Natural killer cell (primary cell): ENCODE results near the gene CBS. TPM values are rescaled to one million over a fixed set of nuclear protein-coding genes. Genes with fewer than 3 reads are reported as not detected.
"Not testable (repeated sequence)": the region's sequence is repeated elsewhere in the genome, so short reads cannot be mapped to it uniquely, and the experiment has no call there.

ENCODE experiments used
- ATAC-seq, 3 donors: fragments of 150-1000 bp in 2 of 3; fragments of 200-7000 bp in 1 of 3; cut with Tn5 transposase; 1 replicate in 1 of 3; 2 replicates in 2 of 3; pipeline ENCODE4 v1.10.0; 2021; ENCODE audit warnings: mild to moderate bottlenecking in 2 of 3, moderate library complexity in 2 of 3
- DNase-seq, 2 donors: peaks; one replicate each; pipeline versions ENCODE4 v3.0.0 to v3.0.0-alpha.2; 2013 to 2021; ENCODE audit warnings: mixed read lengths in 1 of 2
- H3K27ac ChIP-seq: one replicate; pipeline ENCODE4 v1.5.1; 2013; ENCODE audit warnings: mild to moderate bottlenecking, low read length
- H3K27me3 ChIP-seq: one replicate; pipeline ENCODE4 v1.6.1; 2013; ENCODE audit warnings: low read length; ENCODE audit not compliant: control insufficient read depth, insufficient read depth
- H3K36me3 ChIP-seq: one replicate; pipeline ENCODE4 v1.6.1; 2013; ENCODE audit warnings: low read length; ENCODE audit not compliant: control insufficient read depth, insufficient read depth
- H3K4me1 ChIP-seq: one replicate; pipeline ENCODE4 v1.6.1; 2013; ENCODE audit warnings: low read length; ENCODE audit not compliant: control insufficient read depth, insufficient read depth
- H3K4me3 ChIP-seq: one replicate; pipeline ENCODE4 v1.5.1; 2013; ENCODE audit warnings: low read length
- H3K9me3 ChIP-seq: one replicate; pipeline ENCODE4 v1.6.1; 2013; ENCODE audit warnings: low read length; ENCODE audit not compliant: control insufficient read depth, insufficient read depth
- H3K27ac Mint-ChIP-seq, 2 donors: one replicate each; pipeline ENCODE4 v1.8.0; 2022; ENCODE audit warnings: mild to moderate bottlenecking in 2 of 2, mixed read lengths in 2 of 2, moderate library complexity in 1 of 2
- H3K27me3 Mint-ChIP-seq, 2 donors: one replicate each; pipeline ENCODE4 v1.8.0; 2022; ENCODE audit warnings: low read depth in 2 of 2, mixed read lengths in 2 of 2
- H3K36me3 Mint-ChIP-seq: one replicate; pipeline ENCODE4 v1.8.0; 2022; ENCODE audit warnings: mixed read lengths
- H3K4me1 Mint-ChIP-seq, 2 donors: one replicate each; pipeline ENCODE4 v1.8.0; 2022; ENCODE audit warnings: mixed read lengths in 2 of 2
- H3K4me3 Mint-ChIP-seq: one replicate; pipeline ENCODE4 v1.8.0; 2022; ENCODE audit warnings: mild to moderate bottlenecking, moderate library complexity, mixed read lengths
- H3K9me3 Mint-ChIP-seq, 2 donors: one replicate each; pipeline ENCODE4 v1.8.0; 2022; ENCODE audit warnings: mixed read lengths in 2 of 2
- WGBS: methylation state at CpG from one replicate; pipeline ENCODE4 v1.1.7; 2013; ENCODE audit warnings: missing lambda C conversion rate; ENCODE audit not compliant: insufficient coverage; 5-methylcytosine and 5-hydroxymethylcytosine counted together
- intact Hi-C: fragments of 100-400 bp; cut with micrococcal nuclease; formaldehyde crosslinking; loops from one replicate; pipeline ENCODE4 v1.14.2; 2022
- total RNA-seq, 4 donors: library from RNA; stranded (reverse); fragments of 120-200 nt in 1 of 4; gene quantifications; one replicate each; pipeline versions ENCODE4 v1.2.3 to v1.2.4, GENCODE V29; 2013 to 2022

The CBS gene
- total RNA-seq, 3 donors from 2014 or later (not counting 1 experiment from before 2014, with no cell fraction given): 0.58 to 0.84 TPM; not detected in 1

DNA sequence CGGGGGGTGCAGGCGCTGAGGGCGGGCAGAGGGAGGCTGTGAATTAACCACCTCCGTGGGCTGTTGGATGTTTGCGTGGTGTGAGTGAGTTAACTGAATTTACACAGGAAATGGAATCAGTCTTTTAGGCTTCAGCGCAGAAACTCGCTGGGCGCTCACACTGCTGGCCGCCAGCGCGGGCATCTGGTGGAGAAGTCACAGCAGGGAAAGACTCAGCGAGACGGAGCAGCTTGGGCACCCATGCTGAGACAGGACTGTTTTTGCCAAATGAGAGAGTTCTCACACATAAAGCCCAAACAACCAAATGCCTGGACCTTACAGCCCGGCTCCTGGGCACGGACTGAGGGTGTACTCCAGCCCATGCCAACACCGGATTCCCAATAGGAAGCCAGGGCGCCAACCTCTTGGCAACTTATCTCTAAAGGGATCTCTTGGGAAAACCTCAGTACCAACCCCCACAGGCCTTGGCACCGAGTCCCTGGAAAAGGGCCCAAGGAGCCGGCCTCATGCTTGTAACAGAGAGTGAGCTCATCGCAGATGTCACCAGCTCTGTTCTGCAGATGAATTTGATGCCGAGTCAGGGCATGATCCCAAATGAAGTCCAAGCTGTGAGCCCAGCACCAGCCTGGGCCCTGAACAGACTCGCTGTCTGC is 11.2 kb downstream of the CBS start:
- H3K27me3 ChIP-seq, H3K9me3 Mint-ChIP-seq, H3K36me3 Mint-ChIP-seq, H3K9me3 ChIP-seq, H3K27me3 Mint-ChIP-seq, ATAC-seq, H3K4me1 ChIP-seq, H3K4me3 Mint-ChIP-seq, DNase-seq, H3K27ac ChIP-seq, intact Hi-C loops, H3K4me3 ChIP-seq, H3K4me1 Mint-ChIP-seq, H3K27ac Mint-ChIP-seq, H3K36me3 ChIP-seq: not testable (repeated sequence)
- no CpG with 5 or more reads among the region's 22 CpGs for WGBS

- ATAC-seq, DNase-seq, H3K4me1 ChIP-seq, H3K27ac Mint-ChIP-seq, H3K36me3 Mint-ChIP-seq, H3K27me3 Mint-ChIP-seq, H3K36me3 ChIP-seq, H3K4me3 ChIP-seq, H3K27me3 ChIP-seq, H3K27ac ChIP-seq, intact Hi-C loops, H3K4me1 Mint-ChIP-seq, H3K9me3 ChIP-seq, H3K9me3 Mint-ChIP-seq, H3K4me3 Mint-ChIP-seq: not testable (repeated sequence)
- WGBS: no CpG with 5 or more reads among the region's 28 CpGs
Measured at GRCh38 chr21:43062955-43063664, 12.5 kb downstream of the CBS start.

- H3K27me3 ChIP-seq, H3K27me3 Mint-ChIP-seq, intact Hi-C loops, H3K4me3 ChIP-seq, H3K36me3 Mint-ChIP-seq, DNase-seq, H3K4me3 Mint-ChIP-seq, H3K4me1 ChIP-seq, H3K36me3 ChIP-seq, ATAC-seq, H3K4me1 Mint-ChIP-seq, H3K27ac ChIP-seq, H3K27ac Mint-ChIP-seq, H3K9me3 ChIP-seq, H3K9me3 Mint-ChIP-seq: not testable (repeated sequence)
- no CpG with 5 or more reads among the region's 13 CpGs for WGBS
Measured at GRCh38 chr21:43053112-43053511, 22.5 kb downstream of the CBS start.

- H3K4me1 Mint-ChIP-seq, H3K27ac Mint-ChIP-seq, H3K9me3 ChIP-seq, H3K27me3 ChIP-seq, intact Hi-C loops, H3K36me3 Mint-ChIP-seq, H3K27me3 Mint-ChIP-seq, H3K27ac ChIP-seq, H3K4me3 ChIP-seq, DNase-seq, H3K4me1 ChIP-seq, H3K9me3 Mint-ChIP-seq, H3K36me3 ChIP-seq: not testable (repeated sequence)
- ATAC-seq: peak in 2 of 3 donors; percentile 52 to 65
- peak overlapping the region; percentile 37 for H3K4me3 Mint-ChIP-seq
- 46% methylated on average over 15 of the region's 21 CpGs for WGBS
Measured at GRCh38 chr21:43045876-43046821, 29.5 kb downstream of the CBS start.

GRCh38 chr21:43045165-43045875 is 30.3 kb downstream of the CBS start:
- H3K4me1 Mint-ChIP-seq, H3K4me1 ChIP-seq, H3K9me3 ChIP-seq, H3K27ac ChIP-seq, intact Hi-C loops, H3K36me3 Mint-ChIP-seq, H3K27me3 Mint-ChIP-seq, H3K9me3 Mint-ChIP-seq, H3K4me3 ChIP-seq, H3K27me3 ChIP-seq, H3K36me3 ChIP-seq, DNase-seq: not testable (repeated sequence)
- 18% methylated on average over 5 of the region's 17 CpGs for WGBS
- peak; percentile 35 to 55 (median 54) for ATAC-seq
- Mint-ChIP-seq H3K4me3 (peak overlapping the region; percentile 65), H3K27ac (peak overlapping the region; percentile 74 to 86)

DNA sequence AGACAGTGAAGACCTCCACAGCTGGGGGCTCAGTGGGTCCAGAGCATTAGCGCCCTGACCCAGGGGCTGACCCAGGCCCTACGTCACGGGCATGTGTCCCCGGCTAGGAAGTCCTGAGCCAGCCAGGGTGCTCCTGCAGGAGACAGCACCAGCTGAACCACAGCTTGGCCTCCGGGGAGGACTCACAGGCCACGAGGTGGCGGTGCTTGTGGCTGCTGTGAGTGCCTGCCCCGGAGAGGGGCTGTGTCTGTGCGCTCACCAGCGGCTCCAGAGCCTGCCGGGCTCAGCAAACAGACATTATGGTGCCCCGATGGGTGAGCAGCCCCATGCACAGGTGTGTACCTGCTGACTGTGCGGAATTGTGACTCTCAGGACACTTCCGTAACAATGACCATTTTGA is 31.1 kb downstream of the CBS start:
- DNase-seq, H3K27me3 ChIP-seq, H3K27me3 Mint-ChIP-seq, H3K4me3 Mint-ChIP-seq, H3K36me3 ChIP-seq, H3K4me1 Mint-ChIP-seq, H3K9me3 ChIP-seq, intact Hi-C loops, H3K4me3 ChIP-seq, H3K27ac Mint-ChIP-seq, H3K27ac ChIP-seq, H3K9me3 Mint-ChIP-seq, H3K4me1 ChIP-seq, H3K36me3 Mint-ChIP-seq: not testable (repeated sequence)
- ATAC-seq: peak; percentile 17 to 42 (median 26)
- WGBS: 53% methylated on average over 8 of the region's 14 CpGs

- not testable (repeated sequence) for H3K27me3 Mint-ChIP-seq
Measured at GRCh38 chr21:43043291-43043690, 32.3 kb downstream of the CBS start.

More at GRCh38 chr21:43043291-43043690, 32.3 kb downstream of the CBS start:
- H3K9me3 Mint-ChIP-seq, H3K36me3 ChIP-seq, H3K27ac Mint-ChIP-seq, DNase-seq, H3K36me3 Mint-ChIP-seq, H3K9me3 ChIP-seq, H3K27ac ChIP-seq, H3K4me3 Mint-ChIP-seq, H3K4me1 Mint-ChIP-seq, H3K4me1 ChIP-seq, ATAC-seq, intact Hi-C loops, H3K4me3 ChIP-seq, H3K27me3 ChIP-seq: not testable (repeated sequence)
- WGBS: 96% methylated on average over 7 of the region's 14 CpGs
